Measurements from ENCODE around the gene SLC1A7.

Gene SLC1A7

GRCh38 chr1:53073287-53073686, 69.2 kb downstream of the SLC1A7 start:
- no peak for DNase-seq

DNA sequence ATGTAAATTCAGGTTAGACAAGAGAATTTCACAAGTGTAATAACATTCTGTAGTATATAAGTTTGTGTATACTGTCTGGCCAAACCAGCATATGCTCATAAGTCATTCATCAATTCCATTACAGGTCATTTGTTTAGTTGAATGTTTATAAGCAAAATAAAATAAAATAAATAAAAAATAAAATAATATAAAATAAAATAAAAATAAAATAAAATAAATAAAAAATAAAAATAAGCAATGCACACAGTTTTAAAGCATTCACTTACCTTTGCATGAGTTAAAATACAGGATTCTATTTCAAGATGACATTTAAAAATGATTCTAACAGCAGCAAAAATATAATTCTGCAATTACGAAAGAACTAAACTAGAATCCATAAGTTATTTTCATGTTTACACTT, 70.5 kb downstream of the SLC1A7 start:
- DNase-seq: no peak

- no peak for DNase-seq
These were observed 71.1 kb downstream of the SLC1A7 start for GRCh38 chr1:53071167-53071865.

DNA sequence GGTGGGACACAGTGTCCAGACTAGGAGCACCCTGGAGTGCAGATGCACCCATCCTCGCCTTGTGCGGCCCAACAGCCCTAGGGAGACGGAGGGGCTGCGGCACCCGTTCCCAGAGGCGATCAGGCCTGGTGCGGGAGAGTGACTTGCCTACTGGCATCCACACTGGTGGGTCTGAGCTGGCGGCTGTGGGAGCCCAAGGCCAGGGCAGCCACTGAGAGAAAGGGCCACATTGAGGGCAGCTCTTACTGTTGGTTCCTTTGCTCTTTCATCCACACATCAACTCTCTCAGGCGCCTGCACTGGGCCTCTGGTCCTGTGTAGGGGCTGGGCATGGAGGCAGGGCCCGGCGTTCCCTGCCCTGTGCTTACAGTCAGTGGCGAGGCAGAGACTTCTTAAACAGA, 71.8 kb downstream of the SLC1A7 start:
- peak; percentile 54 for DNase-seq

DNA sequence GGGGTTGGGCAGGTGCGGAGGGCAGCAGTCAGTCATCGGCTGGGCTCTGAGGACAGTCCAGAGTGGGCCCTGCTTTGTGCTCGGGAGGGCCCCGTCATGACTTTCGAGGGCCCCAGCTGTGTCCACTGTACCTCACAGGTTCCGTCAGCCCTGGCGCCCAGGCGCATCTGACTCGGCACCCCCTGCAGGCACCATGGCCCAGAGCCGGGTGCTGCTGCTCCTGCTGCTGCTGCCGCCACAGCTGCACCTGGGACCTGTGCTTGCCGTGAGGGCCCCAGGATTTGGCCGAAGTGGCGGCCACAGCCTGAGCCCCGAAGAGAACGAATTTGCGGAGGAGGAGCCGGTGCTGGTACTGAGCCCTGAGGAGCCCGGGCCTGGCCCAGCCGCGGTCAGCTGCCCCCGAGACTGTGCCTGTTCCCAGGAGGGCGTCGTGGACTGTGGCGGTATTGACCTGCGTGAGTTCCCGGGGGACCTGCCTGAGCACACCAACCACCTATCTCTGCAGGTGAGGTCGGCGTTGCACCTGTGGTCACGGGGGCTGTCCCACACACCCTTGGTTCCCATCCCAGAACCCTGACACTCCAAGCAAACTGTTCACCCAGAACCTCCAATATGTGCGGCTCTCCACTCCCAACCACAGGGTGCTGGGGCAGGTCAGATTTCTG, 72.6 kb downstream of the SLC1A7 start:
- peak; percentile 54 for DNase-seq

GRCh38 chr1:53069265-53069662, 73.2 kb downstream of the SLC1A7 start:
- DNase-seq: peak; percentile 50

DNA sequence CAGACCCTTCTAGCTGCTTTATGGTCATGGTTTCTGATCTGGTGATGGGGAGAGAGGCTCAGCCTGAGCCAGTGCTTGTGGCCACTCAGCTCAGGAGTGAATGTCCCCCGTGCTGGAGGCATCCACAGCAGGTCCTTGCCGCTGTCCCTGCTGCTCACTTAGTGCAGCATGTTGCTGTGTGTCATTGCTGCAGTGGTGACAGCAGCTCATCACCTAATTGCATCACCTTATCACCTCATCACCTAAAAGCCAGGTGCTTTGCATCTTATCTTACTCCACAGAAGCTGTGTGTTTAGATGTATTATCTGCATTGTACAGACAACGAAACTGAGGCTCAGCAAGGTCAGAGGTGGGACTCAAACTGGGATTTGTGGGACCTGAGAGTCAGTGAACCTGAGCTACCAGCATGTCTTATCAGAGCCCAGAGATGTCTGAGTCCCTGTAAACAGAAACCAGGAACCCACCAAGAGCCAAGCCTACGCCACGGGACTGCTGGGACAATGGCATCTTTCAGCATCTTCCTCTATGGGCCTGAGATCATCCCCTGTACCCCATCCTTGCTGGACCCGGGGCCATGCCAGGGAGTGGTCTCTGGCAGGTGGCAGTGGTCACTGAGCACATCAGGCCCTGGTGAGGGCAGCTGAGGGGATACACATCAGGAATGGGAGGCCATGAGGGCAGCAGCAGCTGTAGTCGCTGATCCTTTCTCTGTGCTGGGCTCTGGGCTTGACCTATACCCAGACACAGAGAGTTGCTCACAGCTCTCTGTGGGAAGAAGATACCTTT, 73.9 kb downstream of the SLC1A7 start:
- DNase-seq: peak; percentile 43

- no peak for DNase-seq
These were observed 74.6 kb downstream of the SLC1A7 start for GRCh38 chr1:53067886-53068285.

DNA sequence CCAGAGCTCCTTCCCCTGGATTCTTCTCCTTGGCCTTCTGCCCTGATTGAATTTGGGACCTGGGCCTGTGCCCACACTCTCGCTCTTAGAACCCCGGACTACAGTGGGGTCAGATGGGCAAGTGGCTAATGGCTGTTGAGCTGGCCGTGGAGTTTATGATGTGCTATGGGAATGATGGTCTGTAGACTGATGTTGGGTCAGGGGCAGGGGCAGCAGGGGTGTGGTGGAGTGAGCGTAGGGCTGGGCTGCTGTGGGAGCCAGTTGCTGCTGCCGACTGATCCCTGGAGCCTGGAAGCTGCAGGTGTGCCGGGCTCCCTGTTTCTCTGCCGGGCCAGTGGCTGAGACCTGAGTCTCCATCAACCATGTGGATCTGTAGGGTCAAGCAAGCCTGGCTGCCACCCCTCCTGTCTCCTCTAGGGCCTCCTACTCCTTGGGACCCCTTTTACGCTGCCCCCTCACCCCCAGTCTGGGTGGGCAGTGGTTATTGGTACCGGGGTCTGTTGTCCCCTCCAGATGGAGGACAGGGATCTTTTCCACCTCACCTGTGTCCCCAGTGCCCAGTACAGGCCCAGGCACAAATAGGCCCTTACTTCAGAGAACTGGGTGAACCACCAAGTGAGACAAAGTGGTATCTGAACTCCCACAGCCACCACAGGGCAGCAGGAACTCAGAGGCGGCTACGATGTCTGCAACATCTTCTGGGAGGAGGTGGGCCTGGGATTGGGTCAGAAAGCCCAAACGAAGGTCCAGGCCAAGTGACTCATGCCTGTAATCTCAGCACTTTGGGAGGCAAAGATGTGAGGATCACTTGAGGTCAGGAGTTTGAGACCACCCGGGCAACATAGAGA, 75.3 kb downstream of the SLC1A7 start:
- DNase-seq: peak; percentile 44

DNA sequence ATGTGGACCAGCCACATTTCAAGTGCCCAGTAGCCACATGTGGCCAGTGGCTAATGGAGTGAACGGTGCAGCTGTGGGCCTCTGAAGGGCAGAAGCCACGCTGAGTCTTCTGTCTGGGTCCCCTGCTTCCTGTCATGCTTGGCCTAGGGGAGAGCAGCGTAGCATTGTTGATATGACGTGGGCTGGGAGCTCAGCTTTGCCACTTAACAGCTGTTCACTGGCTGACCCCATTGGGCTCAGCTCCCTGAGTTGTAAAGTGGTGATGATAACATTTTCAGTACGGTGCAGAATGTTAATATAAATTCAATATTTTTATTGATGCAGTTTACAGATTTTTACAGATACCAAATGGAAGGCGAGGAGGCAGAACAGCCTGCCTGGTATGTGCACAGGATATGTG, 76.0 kb downstream of the SLC1A7 start:
- DNase-seq: no peak

GRCh38 chr1:53065391-53065790, 77.0 kb downstream of the SLC1A7 start:
- peak; percentile 47 for DNase-seq

DNA sequence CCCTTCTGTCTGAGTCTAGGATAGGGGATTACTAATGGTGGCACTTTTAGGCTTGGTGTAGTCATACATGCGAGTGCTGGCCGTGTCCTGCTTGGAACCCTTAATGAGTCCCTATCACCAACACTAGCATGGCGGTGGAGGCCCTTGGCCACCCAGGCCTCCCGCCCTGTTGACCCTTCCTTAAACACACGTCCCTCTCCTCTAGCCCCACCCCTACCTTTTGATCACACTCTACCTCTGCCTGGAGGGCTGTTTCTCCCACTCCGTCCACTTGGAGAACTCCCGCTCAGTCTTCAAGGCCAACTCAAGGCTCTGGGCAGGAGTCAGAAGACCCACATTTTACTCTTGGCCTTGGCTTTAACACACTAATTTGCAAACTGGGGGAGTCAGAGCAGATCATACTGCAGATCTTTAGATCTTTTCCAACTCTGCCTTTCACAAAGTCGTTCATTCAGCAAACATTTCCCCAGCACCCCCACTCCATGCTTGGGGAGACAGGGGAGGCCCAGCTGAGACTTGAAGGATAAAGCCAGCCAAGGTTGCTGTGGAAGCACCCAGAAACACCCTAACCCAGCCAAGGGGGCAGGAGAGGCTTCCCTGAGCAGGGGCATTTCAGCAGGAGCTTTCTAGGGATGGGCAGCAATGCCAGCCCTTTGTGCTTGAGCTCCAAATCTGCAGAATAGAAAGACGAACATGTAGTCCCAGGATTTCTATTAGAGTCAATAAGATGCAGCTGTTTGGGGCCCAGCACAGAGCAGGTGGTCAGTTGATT, 78.5 kb downstream of the SLC1A7 start:
- DNase-seq: no peak

- peak; percentile 61 for DNase-seq
These were observed 79.5 kb downstream of the SLC1A7 start for GRCh38 chr1:53062708-53063591.

- DNase-seq: peak; percentile 59
These were observed 80.4 kb downstream of the SLC1A7 start, which contains the start of gene PODN for GRCh38 chr1:53061859-53062707. PODN (plus strand) TSS chr1:53062213; CDS start chr1:53069856, 7,643 bp downstream.

DNA sequence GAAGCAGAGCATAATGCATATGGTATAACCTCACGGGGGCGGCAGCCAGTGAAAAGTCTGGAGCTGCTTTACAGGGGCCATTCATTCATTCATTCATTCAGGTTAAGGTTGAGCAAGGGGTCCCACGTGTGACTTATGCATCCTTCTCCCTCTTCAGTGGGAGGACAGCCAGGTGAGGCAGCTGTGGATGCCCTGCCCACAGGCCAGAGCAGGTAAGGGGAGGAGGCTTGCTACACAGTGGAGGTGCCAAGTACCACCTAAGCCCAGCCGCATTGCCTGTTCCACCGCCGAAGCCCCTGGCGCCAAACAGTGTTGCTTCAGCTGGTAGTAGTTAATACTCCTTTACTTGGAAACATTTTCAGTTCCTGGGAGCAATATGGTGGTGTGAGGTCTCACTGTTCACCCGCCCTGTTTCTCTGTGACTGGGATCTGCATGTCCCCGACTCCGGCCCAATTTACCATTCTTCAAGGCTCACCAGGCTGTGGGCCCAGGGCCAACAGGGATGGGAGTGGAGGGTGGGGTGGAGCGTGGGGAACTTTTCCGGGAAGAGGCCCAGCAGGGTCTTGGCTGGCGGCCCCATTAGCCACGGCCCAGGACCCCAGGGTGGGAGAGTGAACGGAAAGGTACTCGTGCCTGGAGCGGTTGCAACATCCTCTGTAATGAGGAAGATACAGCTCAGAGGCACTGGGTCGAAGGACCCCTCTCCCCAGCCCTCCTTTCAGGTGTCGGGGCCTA, 81.1 kb downstream of the SLC1A7 start:
- DNase-seq: no peak

DNA sequence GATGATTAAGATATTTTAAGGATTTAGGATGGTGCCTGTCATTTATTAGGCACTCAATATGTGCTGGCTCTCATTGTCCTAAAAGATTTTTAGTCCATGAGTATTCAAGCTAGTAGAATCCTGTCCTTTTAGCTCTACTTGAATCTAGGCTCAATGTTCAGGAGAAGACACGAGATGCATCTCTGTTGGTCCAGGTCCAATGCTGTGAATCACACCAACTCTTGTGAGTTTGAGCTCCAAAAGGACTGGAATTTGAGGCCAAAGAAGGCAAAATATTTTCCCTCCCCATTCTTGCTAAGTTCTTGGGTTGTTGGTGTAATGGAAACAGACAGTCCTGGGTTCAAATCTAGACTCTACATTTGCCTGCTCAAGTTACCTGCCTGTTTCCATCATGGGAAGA, 81.9 kb downstream of the SLC1A7 start:
- DNase-seq: no peak

DNA sequence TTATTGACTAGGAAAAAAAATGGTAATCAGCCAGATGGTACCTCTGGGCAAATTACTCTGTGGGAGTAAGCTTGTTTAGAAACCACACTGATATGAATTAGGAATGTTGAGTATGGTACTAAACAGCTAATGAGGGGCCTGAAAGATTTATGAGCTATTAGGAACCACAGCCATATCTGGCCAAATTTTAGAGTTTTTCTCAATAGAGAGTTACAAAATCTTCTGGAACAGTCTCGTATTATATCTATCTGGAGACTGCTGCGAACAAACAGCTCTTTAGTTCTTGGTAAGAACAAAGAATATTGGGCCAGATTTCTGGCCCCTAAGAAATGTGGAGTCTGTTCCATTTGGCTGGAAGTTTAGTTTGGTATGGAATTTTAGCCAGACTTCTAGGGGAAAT, 85.3 kb downstream of the SLC1A7 start:
- DNase-seq: no peak

DNA sequence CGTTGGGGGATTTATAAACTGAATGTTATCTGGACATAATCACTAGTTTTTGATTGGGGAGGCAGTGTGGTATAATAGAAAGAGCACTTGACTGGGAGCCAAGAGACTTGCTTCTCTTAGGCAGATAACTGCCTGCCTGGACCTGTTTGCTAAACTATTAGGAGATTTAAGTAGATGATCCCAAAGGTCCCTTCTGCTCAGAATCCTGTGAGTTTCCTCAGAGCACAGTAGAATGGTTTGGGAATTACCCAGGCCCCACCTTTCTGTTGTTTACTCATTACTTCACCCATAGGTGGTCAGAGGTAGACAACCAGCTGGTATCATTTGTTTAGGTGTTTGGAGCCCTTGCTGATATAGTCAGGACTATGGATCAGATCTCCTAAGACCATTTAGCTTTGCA, 90.8 kb downstream of the SLC1A7 start:
- DNase-seq: no peak

- DNase-seq: no peak
These were observed 92.1 kb downstream of the SLC1A7 start for GRCh38 chr1:53050310-53050709.

Data from islet precursor cell (in vitro differentiated cells).